CD4-positive, alpha-beta T cell (primary cell): ENCODE data around the gene MXI1. TPM values are rescaled to one million over a fixed set of nuclear protein-coding genes. Genes with fewer than 3 reads are reported as not detected.

ENCODE experiments used
- ATAC-seq: fragments of 200-7000 bp; cut with Tn5 transposase; one replicate; pipeline ENCODE4 v1.10.0; 2022; ENCODE audit warnings: mild to moderate bottlenecking; ENCODE audit not compliant: poor library complexity
- CTCF ChIA-PET: fragments of 350-600 bp; sonication (Branson Sonifier 250); formaldehyde crosslinking; loops from one replicate; lab custom pipeline; 2021; ENCODE audit warnings: antibody characterized with exemption, inconsistent platforms; lab: Charles Lee
- POLR2A ChIA-PET: fragments of 350-600 bp; sonication (Branson Sonifier 250); formaldehyde crosslinking; loops from one replicate; lab custom pipeline; 2021; ENCODE audit warnings: antibody characterized with exemption, inconsistent platforms; lab: Charles Lee
- DNase-seq, 14 experiments: peaks; one replicate each; pipeline ENCODE4 v3.0.0-alpha.2; 2013 to 2020; ENCODE audit warnings: mixed read lengths in 2 of 14
- H3K27ac ChIP-seq, 2 donors: one replicate each; pipeline versions ENCODE4 v1.5.1 to v1.7.0; 2013; ENCODE audit warnings: low read length in 2 of 2, low read depth in 1 of 2, mild to moderate bottlenecking in 1 of 2
- H3K27me3 ChIP-seq, 2 experiments: 1 replicate in 1 of 2; 2 replicates in 1 of 2; pipeline versions ENCODE4 v1.6.1 to v1.7.0; 2013; ENCODE audit warnings: low read length in 2 of 2, control low read depth in 1 of 2, mild to moderate bottlenecking in 1 of 2, moderate library complexity in 1 of 2; ENCODE audit not compliant: insufficient read depth in 2 of 2, control insufficient read depth in 1 of 2
- H3K36me3 ChIP-seq: one replicate; pipeline ENCODE4 v1.6.1; 2013; ENCODE audit warnings: low read length, control low read depth; ENCODE audit not compliant: insufficient read depth
- H3K4me1 ChIP-seq: one replicate; pipeline ENCODE4 v1.6.1; 2013; ENCODE audit warnings: low read length, control low read depth; ENCODE audit not compliant: insufficient read depth
- H3K4me3 ChIP-seq: one replicate; pipeline ENCODE4 v1.5.1; 2013; ENCODE audit warnings: mild to moderate bottlenecking, low read length, moderate library complexity
- H3K9me3 ChIP-seq, 2 experiments: 1 replicate in 1 of 2; 2 replicates in 1 of 2; pipeline versions ENCODE4 v1.6.1 to v1.7.0; 2013; ENCODE audit warnings: low read length in 2 of 2, mild to moderate bottlenecking in 2 of 2, control low read depth in 1 of 2, moderate library complexity in 1 of 2; ENCODE audit not compliant: control insufficient read depth in 1 of 2, insufficient read depth in 1 of 2
- H3K27ac Mint-ChIP-seq: one replicate; pipeline ENCODE4 v1.8.0; 2020; ENCODE audit warnings: mixed read lengths
- H3K27me3 Mint-ChIP-seq: one replicate; pipeline ENCODE4 v1.8.0; 2021; ENCODE audit warnings: mixed read lengths
- H3K36me3 Mint-ChIP-seq: one replicate; pipeline ENCODE4 v1.8.0; 2021; ENCODE audit warnings: low read depth, mixed read lengths
- H3K4me1 Mint-ChIP-seq: one replicate; pipeline ENCODE4 v1.8.0; 2021; ENCODE audit warnings: low read depth, mixed read lengths
- H3K4me3 Mint-ChIP-seq: one replicate; pipeline ENCODE4 v1.8.0; 2020; ENCODE audit warnings: mild to moderate bottlenecking, mixed read lengths
- H3K9me3 Mint-ChIP-seq: one replicate; pipeline ENCODE4 v1.8.0; 2020; ENCODE audit warnings: mixed read lengths
- CTCF ChIP-seq: fragments of 200-600 bp; IDR thresholded peaks from one replicate; pipeline ENCODE4 v1.8.0; 2022; ENCODE audit warnings: antibody characterized with exemption, mild to moderate bottlenecking
- intact Hi-C, 2 experiments: fragments of 100-400 bp; cut with DNase I in 1 of 2; cut with micrococcal nuclease in 1 of 2; formaldehyde crosslinking; loops; one replicate each; pipeline versions ENCODE4 v1.15.1 to v1.9.0; 2023 to 2025; cut with DNase I, micrococcal nuclease
- total RNA-seq, 174 experiments: library from RNA in 2 of 174; stranded (reverse) in 2 of 174; gene quantifications; one replicate each; pipeline ENCODE4 v1.2.3 and lab custom pipeline; 2021 to 2026

Gene MXI1
- total RNA-seq, 2 experiments from 2014 or later = 74.3 to 84.3 TPM

- no peak for TF ChIP-seq CTCF
- intact Hi-C loops = no loop called here
- peaks cover 2% of the 10 kb centered on the region for H3K36me3 ChIP-seq
- H3K27me3 ChIP-seq = no peaks in the 10 kb centered on the region
- no peaks in the 10 kb centered on the region for H3K9me3 ChIP-seq
- no peaks in the 10 kb centered on the region for H3K9me3 Mint-ChIP-seq
- POLR2A ChIA-PET = no interaction called here
- H3K36me3 Mint-ChIP-seq = peaks cover 21% of the 10 kb centered on the region
- H3K27ac Mint-ChIP-seq = no peak overlapping the region
- peaks cover 14% of the 10 kb centered on the region for H3K4me1 Mint-ChIP-seq
- no peak overlapping the region for H3K27ac ChIP-seq
- ATAC-seq (no peak), DNase-seq (no peak)
- no peak overlapping the region for H3K4me3 ChIP-seq
- H3K27me3 Mint-ChIP-seq = no peaks in the 10 kb centered on the region
- CTCF ChIA-PET = interaction anchor here (1.7 to 2.2 kb wide), 3 partner anchors 17 to 34 kb away, joined by 3 to 5 read pairs (median 5); no protein-coding TSS in a partner anchor
- no peak overlapping the region for H3K4me3 Mint-ChIP-seq
- no peaks in the 10 kb centered on the region for H3K4me1 ChIP-seq
Measured at GRCh38 chr10:110259317-110259716, 51.9 kb downstream of the MXI1 start.

GRCh38 chr10:110260746-110261477 lies 53.5 kb downstream of the MXI1 start:
- H3K4me1 Mint-ChIP-seq = peaks cover 8% of the 10 kb centered on the region
- peaks cover 5% of the 10 kb centered on the region for H3K36me3 Mint-ChIP-seq
- no peak overlapping the region for H3K27ac Mint-ChIP-seq
- no peaks in the 10 kb centered on the region for H3K27me3 Mint-ChIP-seq
- intact Hi-C loops = no loop called here
- Histone ChIP-seq H3K27ac (no peak overlapping the region), H3K27me3 (no peaks in the 10 kb centered on the region), H3K4me3 (no peak overlapping the region), H3K36me3 (no peaks in the 10 kb centered on the region), H3K4me1 (no peaks in the 10 kb centered on the region), H3K9me3 (no peaks in the 10 kb centered on the region)
- ChIA-PET CTCF (interaction anchor here (1.6 to 2.2 kb wide), 2 partner anchors 35 to 123 kb away, joined by 3 to 5 read pairs; no protein-coding TSS in a partner anchor), POLR2A (interaction anchor here (0.6 to 1.6 kb wide), 3 partner anchors 14 to 211 kb away, joined by 3 to 5 read pairs (median 4); no protein-coding TSS in a partner anchor)
- H3K9me3 Mint-ChIP-seq = no peaks in the 10 kb centered on the region
- DNase-seq (no peak), ATAC-seq (no peak)
- H3K4me3 Mint-ChIP-seq = no peak overlapping the region
- TF ChIP-seq CTCF = no peak

- Mint-ChIP-seq H3K9me3 (no peaks in the 10 kb centered on the region), H3K27ac (no peak overlapping the region), H3K4me3 (no peak overlapping the region), H3K36me3 (peaks cover 4% of the 10 kb centered on the region), H3K27me3 (no peaks in the 10 kb centered on the region), H3K4me1 (peaks cover 17% of the 10 kb centered on the region)
- no peaks in the 10 kb centered on the region for H3K9me3 ChIP-seq
- no peaks in the 10 kb centered on the region for H3K27me3 ChIP-seq
- H3K27ac ChIP-seq = no peak overlapping the region
- DNase-seq = no peak
- CTCF ChIA-PET = no interaction called here
- H3K4me3 ChIP-seq = no peak overlapping the region
- POLR2A ChIA-PET = no interaction called here
- TF ChIP-seq CTCF = no peak
- H3K36me3 ChIP-seq = no peaks in the 10 kb centered on the region
- intact Hi-C loops = no loop called here
- no peak for ATAC-seq
- no peaks in the 10 kb centered on the region for H3K4me1 ChIP-seq
Measured at GRCh38 chr10:110263164-110263563, 55.8 kb downstream of the MXI1 start.
